ENCODE results near the gene CASS4. TPM values are rescaled to one million over a fixed set of nuclear protein-coding genes. Genes with fewer than 3 reads are reported as not detected.

The CASS4 gene
- total RNA-seq, 1 experiment from 2014 or later: not detected

DNA sequence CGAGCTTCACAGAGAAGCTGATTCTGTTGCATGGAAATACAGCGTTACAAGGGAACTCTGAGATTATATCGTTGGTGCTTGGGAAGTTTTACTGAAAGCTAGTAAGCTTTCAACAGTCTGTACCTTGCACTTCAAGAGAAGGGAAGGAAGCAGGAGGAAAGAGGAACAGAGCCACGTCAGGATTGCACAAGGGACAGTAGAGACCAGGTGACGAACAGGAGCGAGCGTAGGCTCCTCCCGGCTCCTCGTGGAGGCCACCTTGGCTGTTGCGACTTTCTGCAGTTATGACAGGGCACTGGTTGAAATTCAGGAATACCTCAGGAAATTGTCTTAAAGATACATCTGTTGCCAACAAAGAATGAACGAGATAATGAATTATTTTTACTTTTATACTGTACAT lies 75.2 kb downstream of the CASS4 start:
- Histone ChIP-seq H3K79me1 (ENCODE audit: insufficient read depth, low read depth, low read length, poor library complexity, severe bottlenecking) (no peaks in the 10 kb centered on the region), H2BK12ac (ENCODE audit: insufficient read length, low read depth, low read length) (no peak overlapping the region), H3K4ac (ENCODE audit: low read depth, low read length) (no peak overlapping the region), H3K18ac (ENCODE audit: insufficient read length, low read depth, low read length) (no peak overlapping the region), H4K91ac (ENCODE audit: insufficient read length, low read depth, low read length) (no peak overlapping the region), H3K27me3 (ENCODE audit: insufficient read depth, low read length) (no peaks in the 10 kb centered on the region), H4K20me1 (ENCODE audit: control insufficient read depth, insufficient read depth, insufficient read length) (no peaks in the 10 kb centered on the region), H3K4me1 (ENCODE audit: insufficient read depth, low read length) (no peaks in the 10 kb centered on the region), H2AK5ac (ENCODE audit: insufficient read length, low read length) (no peak overlapping the region), H3K27ac (ENCODE audit: insufficient read length, low read depth, low read length) (no peak overlapping the region), H3K9ac (ENCODE audit: extremely low read depth, insufficient read length, low read length) (no peak overlapping the region), H3T11ph (ENCODE audit: low read length) (no peak overlapping the region), H3K79me2 (ENCODE audit: insufficient read depth, low read length) (no peaks in the 10 kb centered on the region), H3K4me2 (ENCODE audit: insufficient read depth, insufficient read length, low read length) (no peak overlapping the region), H2BK5ac (ENCODE audit: insufficient read length, low read length) (no peak overlapping the region), H2BK20ac (ENCODE audit: low read depth, low read length, poor library complexity, severe bottlenecking) (no peak overlapping the region), H3K56ac (ENCODE audit: insufficient read length, low read depth, low read length) (no peak overlapping the region), H4K5ac (ENCODE audit: insufficient read length, low read depth, low read length) (no peak overlapping the region), H3K14ac (ENCODE audit: insufficient read depth, low read length) (no peak overlapping the region), H3K23me2 (ENCODE audit: insufficient read length, low read depth, low read length, poor library complexity, severe bottlenecking) (no peaks in the 10 kb centered on the region), H3K9me3 (ENCODE audit: control insufficient read depth, low read depth, low read length) (no peaks in the 10 kb centered on the region), H2BK120ac (ENCODE audit: low read depth, low read length, poor library complexity, severe bottlenecking) (no peak overlapping the region), H2AFZ (ENCODE audit: low read length) (no peak overlapping the region), H3K23ac (ENCODE audit: insufficient read length, low read depth, low read length) (no peak overlapping the region), H2BK15ac (ENCODE audit: low read depth, low read length) (no peak overlapping the region), H4K8ac (replicated peaks; ENCODE audit: insufficient read length, low read depth, low read length) (no peak overlapping the region)
- no CpG with 5 or more reads among the region's 11 CpGs for WGBS (ENCODE audit: extremely low coverage, insufficient read length, low lambda C conversion rate)
- Mint-ChIP-seq H3K27ac (no peak overlapping the region), H3K4me1 (no peaks in the 10 kb centered on the region), H3K27me3 (ENCODE audit: low read depth) (no peaks in the 10 kb centered on the region), H3K4me3 (no peak overlapping the region), H3K9me3 (no peaks in the 10 kb centered on the region), H3K36me3 (ENCODE audit: insufficient read depth in 1 of 3, low read depth in 3 of 3) (peaks cover 5 to 48% (median 29%) of the 10 kb centered on the region in 3 experiments; a peak in 6 of 7 replicates)
- DNase-seq: no peak
- TF ChIP-seq, protein P1, sequence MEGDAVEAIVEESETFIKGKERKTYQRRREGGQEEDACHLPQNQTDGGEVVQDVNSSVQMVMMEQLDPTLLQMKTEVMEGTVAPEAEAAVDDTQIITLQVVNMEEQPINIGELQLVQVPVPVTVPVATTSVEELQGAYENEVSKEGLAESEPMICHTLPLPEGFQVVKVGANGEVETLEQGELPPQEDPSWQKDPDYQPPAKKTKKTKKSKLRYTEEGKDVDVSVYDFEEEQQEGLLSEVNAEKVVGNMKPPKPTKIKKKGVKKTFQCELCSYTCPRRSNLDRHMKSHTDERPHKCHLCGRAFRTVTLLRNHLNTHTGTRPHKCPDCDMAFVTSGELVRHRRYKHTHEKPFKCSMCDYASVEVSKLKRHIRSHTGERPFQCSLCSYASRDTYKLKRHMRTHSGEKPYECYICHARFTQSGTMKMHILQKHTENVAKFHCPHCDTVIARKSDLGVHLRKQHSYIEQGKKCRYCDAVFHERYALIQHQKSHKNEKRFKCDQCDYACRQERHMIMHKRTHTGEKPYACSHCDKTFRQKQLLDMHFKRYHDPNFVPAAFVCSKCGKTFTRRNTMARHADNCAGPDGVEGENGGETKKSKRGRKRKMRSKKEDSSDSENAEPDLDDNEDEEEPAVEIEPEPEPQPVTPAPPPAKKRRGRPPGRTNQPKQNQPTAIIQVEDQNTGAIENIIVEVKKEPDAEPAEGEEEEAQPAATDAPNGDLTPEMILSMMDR (conservative IDR thresholded peaks at IDR 0.05): no peak
